Suprapubic skin (tissue), 3 donors: ENCODE measurements around the gene CREB5.

Experiments
- POLR2A ChIP-seq, 2 donors: fragments of 450-650 bp; IDR thresholded peaks; one replicate each; pipeline ENCODE4 v1.6.1; 2017; ENCODE audit warnings: antibody characterized with exemption in 2 of 2, mild to moderate bottlenecking in 2 of 2, moderate library complexity in 2 of 2
- TF ChIP-seq, protein P1 (sequence below), 2 donors: fragments of 200-600 bp in 1 of 2; fragments of 450-650 bp in 1 of 2; sonication (generic) in 1 of 2; IDR thresholded peaks; one replicate each; pipeline ENCODE4 v1.5.1; 2016 to 2019; ENCODE audit warnings: antibody characterized with exemption in 2 of 2, mild to moderate bottlenecking in 1 of 2, moderate library complexity in 1 of 2

DNA sequence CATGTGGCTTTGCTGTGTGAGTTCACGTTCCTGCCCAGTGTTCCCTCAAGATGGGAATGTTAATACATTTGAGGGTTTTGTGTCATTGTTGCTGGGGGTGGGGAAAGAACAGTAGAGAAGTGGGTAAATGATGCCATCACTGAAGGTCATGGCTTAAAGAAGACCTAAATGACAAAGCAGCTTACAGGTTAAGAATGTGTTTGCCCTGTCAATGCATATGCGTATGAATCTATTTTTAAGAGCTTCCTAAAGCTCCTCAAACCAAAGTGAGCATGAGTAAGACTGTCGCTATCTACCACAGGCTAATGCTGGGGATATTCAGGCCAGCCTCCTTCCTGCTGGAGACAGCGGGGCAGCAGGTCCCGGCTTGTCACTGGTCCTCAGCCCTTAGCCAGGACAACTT lies 162.9 kb downstream of the CREB5 start:
- TF ChIP-seq, protein P1, sequence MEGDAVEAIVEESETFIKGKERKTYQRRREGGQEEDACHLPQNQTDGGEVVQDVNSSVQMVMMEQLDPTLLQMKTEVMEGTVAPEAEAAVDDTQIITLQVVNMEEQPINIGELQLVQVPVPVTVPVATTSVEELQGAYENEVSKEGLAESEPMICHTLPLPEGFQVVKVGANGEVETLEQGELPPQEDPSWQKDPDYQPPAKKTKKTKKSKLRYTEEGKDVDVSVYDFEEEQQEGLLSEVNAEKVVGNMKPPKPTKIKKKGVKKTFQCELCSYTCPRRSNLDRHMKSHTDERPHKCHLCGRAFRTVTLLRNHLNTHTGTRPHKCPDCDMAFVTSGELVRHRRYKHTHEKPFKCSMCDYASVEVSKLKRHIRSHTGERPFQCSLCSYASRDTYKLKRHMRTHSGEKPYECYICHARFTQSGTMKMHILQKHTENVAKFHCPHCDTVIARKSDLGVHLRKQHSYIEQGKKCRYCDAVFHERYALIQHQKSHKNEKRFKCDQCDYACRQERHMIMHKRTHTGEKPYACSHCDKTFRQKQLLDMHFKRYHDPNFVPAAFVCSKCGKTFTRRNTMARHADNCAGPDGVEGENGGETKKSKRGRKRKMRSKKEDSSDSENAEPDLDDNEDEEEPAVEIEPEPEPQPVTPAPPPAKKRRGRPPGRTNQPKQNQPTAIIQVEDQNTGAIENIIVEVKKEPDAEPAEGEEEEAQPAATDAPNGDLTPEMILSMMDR (IDR thresholded peaks at IDR 0.05) = no peak
- TF ChIP-seq POLR2A (IDR thresholded peaks at IDR 0.05) = no peak
